ENCODE results near the gene BTBD9. TPM values are rescaled to one million over a fixed set of nuclear protein-coding genes. Genes with fewer than 3 reads are reported as not detected.
A peak's percentile ranks its signal among the peaks of the same experiment; 100 is the strongest.

Gene BTBD9
- total RNA-seq, 6 experiments from 2014 or later: 11.0 to 12.7 (median 12.5) TPM

DNA sequence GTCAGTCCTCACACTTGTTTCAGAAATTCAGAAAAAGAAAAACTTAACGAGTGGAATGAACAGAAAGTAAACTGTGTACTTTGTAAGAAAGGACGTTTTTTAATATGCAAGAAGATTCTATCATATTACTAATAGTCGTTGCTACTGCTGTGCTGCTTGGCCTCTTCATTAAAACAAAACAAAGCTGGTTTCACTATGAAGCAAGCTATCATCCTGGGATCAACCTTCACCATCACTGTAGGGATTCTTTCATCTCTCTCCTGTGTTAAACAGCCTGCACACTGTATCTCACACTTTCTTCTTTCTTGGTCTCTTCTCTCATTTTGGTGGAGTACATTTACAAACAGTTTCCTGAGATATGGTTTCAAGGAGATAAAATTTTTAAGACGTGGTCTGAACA lies 284.2 kb downstream of the BTBD9 start:
- no peaks in the 10 kb centered on the region for H3K9me3 Mint-ChIP-seq
- H3K36me3 Mint-ChIP-seq (ENCODE audit: low read depth): no peaks in the 10 kb centered on the region
- no peak overlapping the region for H3K27ac Mint-ChIP-seq
- no peak for TF ChIP-seq CTCF (IDR thresholded peaks at IDR 0.05)
- DNase-seq: no peak
- H3K4me1 Mint-ChIP-seq (ENCODE audit: low read depth): peaks cover 74% of the 10 kb centered on the region
- no peak overlapping the region for H3K4me3 Mint-ChIP-seq
- H3K27me3 Mint-ChIP-seq (ENCODE audit: insufficient read depth): no peaks in the 10 kb centered on the region; the same call in 1 of the 2 replicates

- Mint-ChIP-seq H3K4me1 (ENCODE audit: low read depth) (peaks cover 81% of the 10 kb centered on the region), H3K27ac (no peak overlapping the region), H3K4me3 (no peak overlapping the region), H3K27me3 (ENCODE audit: insufficient read depth) (no peaks in the 10 kb centered on the region; the same call in 1 of the 2 replicates), H3K9me3 (no peaks in the 10 kb centered on the region), H3K36me3 (ENCODE audit: low read depth) (no peaks in the 10 kb centered on the region)
- no peak for TF ChIP-seq CTCF (IDR thresholded peaks at IDR 0.05)
- no peak for DNase-seq
Measured at GRCh38 chr6:38354905-38355304, 284.8 kb downstream of the BTBD9 start.

GRCh38 chr6:38354037-38354381 lies 285.7 kb downstream of the BTBD9 start:
- TF ChIP-seq CTCF (IDR thresholded peaks at IDR 0.05): no peak
- no peak overlapping the region for H3K27ac Mint-ChIP-seq
- DNase-seq: no peak
- H3K4me3 Mint-ChIP-seq: no peak overlapping the region
- H3K9me3 Mint-ChIP-seq: no peaks in the 10 kb centered on the region
- H3K36me3 Mint-ChIP-seq (ENCODE audit: low read depth): no peaks in the 10 kb centered on the region
- no peaks in the 10 kb centered on the region; the same call in 1 of the 2 replicates for H3K27me3 Mint-ChIP-seq (ENCODE audit: insufficient read depth)
- H3K4me1 Mint-ChIP-seq (ENCODE audit: low read depth): peaks cover 85% of the 10 kb centered on the region

DNA sequence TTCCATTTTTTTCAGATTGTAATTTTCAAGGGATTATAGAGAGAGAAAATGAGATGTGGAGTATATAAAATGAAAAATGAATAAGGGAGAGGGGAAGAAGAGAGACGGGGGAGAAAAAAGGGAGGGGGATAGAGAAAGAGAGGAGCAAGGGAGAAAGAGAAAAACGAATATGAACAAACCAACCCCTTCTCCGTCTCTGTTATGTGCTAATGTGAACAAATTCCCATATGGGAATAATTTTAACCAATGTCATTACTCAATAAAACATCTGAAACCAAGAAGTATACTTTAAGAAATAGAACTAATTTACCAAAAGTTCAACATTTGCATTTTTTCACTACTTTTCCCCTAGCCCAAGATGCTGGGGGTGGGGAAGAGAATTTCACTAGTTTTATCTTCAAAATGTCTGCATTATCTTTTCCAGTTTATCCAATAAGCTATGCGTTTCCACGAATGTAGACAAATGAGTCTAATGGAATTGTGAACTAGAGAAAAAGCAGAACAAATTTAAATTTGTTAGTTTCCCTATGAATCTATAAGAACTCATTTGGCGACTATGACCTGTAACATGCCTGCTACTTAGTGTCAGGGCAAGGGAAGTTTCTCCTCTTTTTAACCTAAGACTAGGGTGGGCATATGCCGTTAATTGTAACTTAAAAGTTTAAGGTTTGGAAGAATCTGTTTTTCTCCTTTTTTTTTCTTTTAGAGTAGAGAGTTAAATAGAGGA lies 286.3 kb downstream of the BTBD9 start:
- Mint-ChIP-seq H3K36me3 (ENCODE audit: low read depth) (no peaks in the 10 kb centered on the region), H3K4me3 (peak overlapping the region; percentile 13; the same call in 1 of the 2 replicates), H3K4me1 (ENCODE audit: low read depth) (peaks cover 84% of the 10 kb centered on the region), H3K27ac (peak overlapping the region; percentile 50; the same call in 1 of the 2 replicates), H3K9me3 (no peaks in the 10 kb centered on the region), H3K27me3 (ENCODE audit: insufficient read depth) (no peaks in the 10 kb centered on the region; the same call in 1 of the 2 replicates)
- DNase-seq: no peak
- no peak for TF ChIP-seq CTCF (IDR thresholded peaks at IDR 0.05)

- peak; percentile 50 for DNase-seq
- peak overlapping the region; percentile 13; the same call in 1 of the 2 replicates for H3K4me3 Mint-ChIP-seq
Measured at GRCh38 chr6:38352636-38353035, 287.1 kb downstream of the BTBD9 start.

More at GRCh38 chr6:38352636-38353035, 287.1 kb downstream of the BTBD9 start:
- Mint-ChIP-seq H3K27ac (peak overlapping the region; percentile 50), H3K36me3 (ENCODE audit: low read depth) (no peaks in the 10 kb centered on the region), H3K27me3 (ENCODE audit: insufficient read depth) (no peaks in the 10 kb centered on the region; the same call in 1 of the 2 replicates), H3K4me1 (ENCODE audit: low read depth) (peaks cover 84% of the 10 kb centered on the region), H3K9me3 (no peaks in the 10 kb centered on the region)
- no peak for TF ChIP-seq CTCF (IDR thresholded peaks at IDR 0.05)
